Lung (tissue), 12 donors: ENCODE results near the gene CCDC149. TPM values are rescaled to one million over a fixed set of nuclear protein-coding genes. Genes with fewer than 3 reads are reported as not detected.
A peak's percentile ranks its signal among the peaks of the same experiment; 100 is the strongest.

ENCODE experiments used
- ATAC-seq: fragments of 200-7000 bp; cut with Tn5 transposase; one replicate; pipeline ENCODE4 v1.9.1; 2020; ENCODE audit warnings: moderate number of reproducible peaks; ENCODE audit not compliant: insufficient read depth, low FRiP score
- DNase-seq, 3 donors: peaks; one replicate each; pipeline ENCODE4 v3.0.0-alpha.2; 2013 to 2017
- H3K27ac ChIP-seq, 2 donors: one replicate each; pipeline ENCODE4 v1.5.1; 2013; ENCODE audit warnings: mild to moderate bottlenecking in 2 of 2, moderate library complexity in 2 of 2, control low read depth in 1 of 2, inconsistent platforms in 1 of 2, low read depth in 1 of 2, low read length in 1 of 2
- H3K27me3 ChIP-seq, 3 donors: one replicate each; pipeline ENCODE4 v1.5.1; 2013; ENCODE audit warnings: low read length in 2 of 3; ENCODE audit not compliant: control insufficient read depth in 3 of 3, insufficient read depth in 3 of 3
- H3K36me3 ChIP-seq, 4 donors: one replicate each; pipeline ENCODE4 v1.5.1; 2013; ENCODE audit warnings: low read length in 4 of 4, mild to moderate bottlenecking in 1 of 4, moderate library complexity in 1 of 4; ENCODE audit not compliant: control insufficient read depth in 4 of 4, insufficient read depth in 4 of 4
- H3K4me1 ChIP-seq, 5 donors: one replicate each; pipeline ENCODE4 v1.5.1; 2013; ENCODE audit warnings: low read length in 5 of 5, mild to moderate bottlenecking in 2 of 5, moderate library complexity in 1 of 5; ENCODE audit not compliant: control insufficient read depth in 5 of 5, insufficient read depth in 5 of 5
- H3K4me3 ChIP-seq: one replicate; pipeline ENCODE4 v1.5.1; 2013; ENCODE audit warnings: mild to moderate bottlenecking, control low read depth, moderate library complexity
- H3K9ac ChIP-seq, 2 donors: one replicate each; pipeline ENCODE4 v1.5.1; 2013; ENCODE audit warnings: low read length in 2 of 2, control low read depth in 1 of 2; ENCODE audit not compliant: insufficient read depth in 1 of 2
- H3K9me3 ChIP-seq, 4 donors: one replicate each; pipeline ENCODE4 v1.5.1; 2013; ENCODE audit warnings: low read length in 3 of 4, mild to moderate bottlenecking in 1 of 4, moderate library complexity in 1 of 4; ENCODE audit not compliant: control insufficient read depth in 4 of 4, insufficient read depth in 3 of 4
- WGBS, 2 donors: extraction: QIAGEN DNeasy Blood & Tissue Kit; methylation state at CpG; one replicate each; pipeline ENCODE4 v1.1.7; 2013; 5-methylcytosine and 5-hydroxymethylcytosine counted together
- polyA plus RNA-seq, 2 donors: library from polyadenylated mRNA; stranded (reverse); fragments of 200-250 nt; gene quantifications; one replicate each; pipeline ENCODE4 v1.2.1, GENCODE V29; 2013
- total RNA-seq, 2 donors: library from RNA; depleted of rRNA in 1 of 2; stranded (reverse); fragments of >200 nt in 1 of 2; gene quantifications; one replicate each; pipeline ENCODE4 v1.2.1, GENCODE V29; 2014 to 2021
- TF ChIP-seq, protein P1 (sequence below): IDR thresholded peaks from 2 replicates; pipeline ENCODE4 v1.5.1; 2012; ENCODE audit warnings: mild to moderate bottlenecking; ENCODE audit errors: control extremely low read depth, extremely low read depth
- donor health status: control.
- donor health status: control.
- donor health status: Bipolar disorder and iron deficiency.
- donor health status: healthy.
- donor health status: DM: yes; HTN: yes; CAD: no.

Gene CCDC149
- total and polyA plus RNA-seq, 4 donors, result 8.6 to 21.4 (median 17.1) TPM

DNA sequence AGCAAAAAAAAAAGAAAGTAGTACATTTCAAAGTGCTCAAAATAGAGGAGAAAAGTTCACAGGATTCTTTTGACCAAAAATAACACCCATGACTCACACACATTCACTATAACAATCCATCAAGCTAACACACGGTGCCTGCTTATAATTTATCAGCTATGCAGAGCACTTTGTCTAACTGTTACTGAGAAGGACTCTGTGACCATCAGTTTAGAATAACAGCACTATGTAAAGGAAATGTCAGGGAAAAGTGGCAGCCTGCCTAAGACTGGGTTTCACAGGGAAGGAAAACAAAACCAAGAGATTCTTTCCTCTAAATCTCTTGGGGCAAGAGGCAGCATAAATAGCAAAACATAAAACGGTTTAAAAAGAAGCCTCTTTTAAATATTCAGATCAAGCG lies 54.8 kb downstream of the CCDC149 start:
- Histone ChIP-seq H3K4me1 (peaks cover 0 to 10% (median 4%) of the 10 kb centered on the region in 5 donors), H3K27ac (peak overlapping the region in 1 of 2 donors; percentile 33), H3K27me3 (no peaks in the 10 kb centered on the region), H3K36me3 (peaks cover 0 to 4% (median 2%) of the 10 kb centered on the region in 4 donors), H3K9me3 (peaks cover 0 to 3% (median 0%) of the 10 kb centered on the region in 4 donors), H3K4me3 (no peak overlapping the region), H3K9ac (peak overlapping the region in 1 of 2 donors; percentile 19)
- WGBS, 2 donors, result 44 to 56% methylated on average over 3 of the region's 3 CpGs
- ATAC-seq (no peak), DNase-seq (peak in 2 of 3 donors; percentile 42 to 71)
- TF ChIP-seq, protein P1, sequence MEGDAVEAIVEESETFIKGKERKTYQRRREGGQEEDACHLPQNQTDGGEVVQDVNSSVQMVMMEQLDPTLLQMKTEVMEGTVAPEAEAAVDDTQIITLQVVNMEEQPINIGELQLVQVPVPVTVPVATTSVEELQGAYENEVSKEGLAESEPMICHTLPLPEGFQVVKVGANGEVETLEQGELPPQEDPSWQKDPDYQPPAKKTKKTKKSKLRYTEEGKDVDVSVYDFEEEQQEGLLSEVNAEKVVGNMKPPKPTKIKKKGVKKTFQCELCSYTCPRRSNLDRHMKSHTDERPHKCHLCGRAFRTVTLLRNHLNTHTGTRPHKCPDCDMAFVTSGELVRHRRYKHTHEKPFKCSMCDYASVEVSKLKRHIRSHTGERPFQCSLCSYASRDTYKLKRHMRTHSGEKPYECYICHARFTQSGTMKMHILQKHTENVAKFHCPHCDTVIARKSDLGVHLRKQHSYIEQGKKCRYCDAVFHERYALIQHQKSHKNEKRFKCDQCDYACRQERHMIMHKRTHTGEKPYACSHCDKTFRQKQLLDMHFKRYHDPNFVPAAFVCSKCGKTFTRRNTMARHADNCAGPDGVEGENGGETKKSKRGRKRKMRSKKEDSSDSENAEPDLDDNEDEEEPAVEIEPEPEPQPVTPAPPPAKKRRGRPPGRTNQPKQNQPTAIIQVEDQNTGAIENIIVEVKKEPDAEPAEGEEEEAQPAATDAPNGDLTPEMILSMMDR, result no peak

DNA sequence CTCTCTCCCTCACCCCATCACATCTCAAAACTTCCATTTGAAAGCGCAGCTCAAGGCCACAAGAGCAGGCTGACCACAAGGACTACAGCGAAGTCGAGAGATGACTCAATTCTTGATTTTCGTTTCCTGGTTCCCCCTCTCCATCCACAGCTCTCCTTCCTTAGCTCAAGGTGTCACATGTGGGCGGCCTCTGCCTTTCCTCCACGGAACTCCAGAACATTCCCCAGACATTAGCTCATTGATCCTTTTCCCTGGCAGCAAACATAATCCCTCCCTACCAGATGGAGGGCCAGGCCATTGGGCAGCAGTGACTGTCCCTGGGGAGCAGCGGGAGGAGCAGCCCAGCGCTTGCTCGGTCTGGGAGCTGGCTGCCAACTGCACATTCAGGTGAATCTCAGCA lies 56.3 kb downstream of the CCDC149 start:
- Histone ChIP-seq H3K4me3 (no peak overlapping the region), H3K4me1 (peaks cover 4 to 10% (median 5%) of the 10 kb centered on the region in 5 donors), H3K27me3 (no peaks in the 10 kb centered on the region), H3K9ac (no peak overlapping the region), H3K27ac (no peak overlapping the region), H3K36me3 (peaks cover 0 to 3% (median 0%) of the 10 kb centered on the region in 4 donors), H3K9me3 (no peaks in the 10 kb centered on the region)
- TF ChIP-seq, protein P1, result no peak
- ATAC-seq, result no peak
- WGBS, 2 donors, result 81 to 86% methylated on average over 9 of the region's 9 CpGs
- no peak for DNase-seq

DNA sequence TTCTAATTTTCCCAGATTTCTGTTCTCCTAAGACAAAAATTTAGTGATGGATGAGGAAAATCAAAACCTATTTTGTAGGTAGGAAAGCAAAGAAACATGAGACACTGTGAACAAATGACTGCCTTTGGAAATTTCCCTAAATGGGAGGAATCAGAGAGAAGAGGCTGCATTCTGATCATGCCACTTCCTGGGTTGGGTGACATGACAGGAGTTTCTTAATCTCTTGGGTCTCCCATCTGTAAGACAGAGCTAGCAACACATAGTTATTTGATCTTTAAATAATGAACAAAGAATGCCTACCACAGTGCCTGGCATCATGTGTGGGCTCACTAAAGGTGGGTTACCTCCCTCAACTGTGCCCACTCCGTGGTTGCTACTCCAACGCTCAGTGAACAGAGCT lies 57.1 kb downstream of the CCDC149 start:
- Histone ChIP-seq H3K9ac (no peak overlapping the region), H3K9me3 (no peaks in the 10 kb centered on the region), H3K36me3 (peaks cover 0 to 5% (median 0%) of the 10 kb centered on the region in 4 donors), H3K27ac (no peak overlapping the region), H3K27me3 (no peaks in the 10 kb centered on the region), H3K4me1 (peaks cover 4 to 10% (median 6%) of the 10 kb centered on the region in 5 donors), H3K4me3 (no peak overlapping the region)
- TF ChIP-seq, protein P1, result no peak
- ATAC-seq, result no peak
- WGBS, 2 donors, result 96 to 97% methylated on average over 2 of the region's 2 CpGs
- DNase-seq, result no peak

DNA sequence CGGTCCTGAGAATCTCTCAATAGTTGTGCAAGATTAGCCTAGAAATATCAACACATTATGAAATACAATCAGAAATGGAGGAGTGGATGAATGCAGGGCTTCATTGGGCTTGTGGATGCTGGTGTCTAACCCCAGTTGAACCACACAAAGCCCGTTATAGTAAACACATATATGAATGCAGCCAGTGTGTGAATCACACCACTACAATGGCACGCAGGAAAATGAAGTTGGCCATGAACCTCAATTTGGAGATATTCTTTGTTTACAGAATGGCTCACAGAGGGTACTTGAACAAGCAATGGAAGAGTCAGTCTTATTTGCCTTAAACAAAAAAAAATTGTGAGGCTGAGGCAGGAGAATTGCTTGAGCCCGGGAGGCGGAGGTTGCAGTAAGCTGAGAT lies 59.7 kb downstream of the CCDC149 start:
- H3K9me3 ChIP-seq, result no peaks in the 10 kb centered on the region
- H3K9ac ChIP-seq, result no peak overlapping the region
- H3K27ac ChIP-seq, result no peak overlapping the region
- H3K36me3 ChIP-seq, result peaks cover 0 to 5% (median 2%) of the 10 kb centered on the region in 4 donors
- H3K27me3 ChIP-seq, result no peaks in the 10 kb centered on the region
- no peak overlapping the region for H3K4me3 ChIP-seq
- no peak for ATAC-seq
- 82 to 85% methylated on average over 5 of the region's 5 CpGs for WGBS, 2 donors
- TF ChIP-seq, protein P1, result no peak
- DNase-seq, result no peak
- peaks cover 4 to 18% (median 5%) of the 10 kb centered on the region in 5 donors for H3K4me1 ChIP-seq
